SK-N-SH (cell line): ENCODE measurements around the gene ATP5F1A. TPM values are rescaled to one million over a fixed set of nuclear protein-coding genes. Genes with fewer than 3 reads are reported as not detected.

Experiments used
- CTCF ChIA-PET: fragments of 300-600, 350-600 bp; formaldehyde crosslinking; extraction: SDS; loops from one replicate; lab custom pipeline; 2021; lab: Yijun Ruan, JAX
- POLR2A ChIA-PET: fragments of 350-600 bp; sonication (Branson Sonifier 250); formaldehyde crosslinking; extraction: SDS; loops from one replicate; lab custom pipeline; 2020; ENCODE audit warnings: antibody characterized with exemption, inconsistent platforms; lab: Yijun Ruan, JAX
- DNase-seq: peaks from one replicate; pipeline ENCODE4 v3.0.0; 2012
- H2AFZ ChIP-seq: fragments of 200-600 bp; sonication (generic); 2 replicates; pipeline ENCODE4 v1.8.1; 2016; ENCODE audit warnings: antibody characterized with exemption, mild to moderate bottlenecking, low read depth
- H3F3A ChIP-seq: fragments of 200-600 bp; sonication (generic); replicated peaks from 2 replicates; pipeline ENCODE3; 2016; ENCODE audit warnings: antibody characterized with exemption, mild to moderate bottlenecking; ENCODE audit not compliant: insufficient read depth
- H3K27ac ChIP-seq, 2 experiments: fragments of 200-500 bp in 1 of 2; fragments of 200-600 bp in 1 of 2; sonication (Bioruptor generic) in 1 of 2; sonication (generic), shearing (Covaris generic) in 1 of 2; 2 replicates each; pipeline versions ENCODE4 v1.5.1 to v1.6.1; 2014 to 2016; ENCODE audit warnings: low read depth in 2 of 2, inconsistent platforms in 1 of 2, low read length in 1 of 2, mild to moderate bottlenecking in 1 of 2, mixed read lengths in 1 of 2
- H3K27me3 ChIP-seq: fragments of 200-600 bp; sonication (generic), shearing (Covaris generic); 2 replicates; pipeline ENCODE4 v1.6.1; 2016; ENCODE audit warnings: mixed run types; ENCODE audit not compliant: insufficient read depth
- H3K36me3 ChIP-seq, 2 experiments: fragments of 200-500 bp in 1 of 2; fragments of 200-600 bp in 1 of 2; sonication (Bioruptor generic) in 1 of 2; sonication (generic) in 1 of 2; replicated peaks in 1 of 2; 2 replicates each; pipeline versions ENCODE3 to v1.5.1; 2014 to 2016; ENCODE audit warnings: low read length in 1 of 2, mild to moderate bottlenecking in 1 of 2; ENCODE audit not compliant: insufficient read depth in 2 of 2, control insufficient read depth in 1 of 2
- H3K4me1 ChIP-seq, 2 experiments: fragments of 200-500 bp in 1 of 2; fragments of 200-600 bp in 1 of 2; sonication (Bioruptor generic) in 1 of 2; sonication (generic), shearing (Covaris generic) in 1 of 2; 2 replicates each; pipeline versions ENCODE4 v1.5.1 to v1.6.1; 2014 to 2016; ENCODE audit warnings: low read depth in 1 of 2, low read length in 1 of 2, mixed run types in 1 of 2; ENCODE audit not compliant: insufficient read depth in 2 of 2, control insufficient read depth in 1 of 2
- H3K4me2 ChIP-seq: fragments of 200-600 bp; sonication (generic), shearing (Covaris generic); 2 replicates; pipeline ENCODE4 v1.6.1; 2017; ENCODE audit warnings: mixed run types
- H3K4me3 ChIP-seq, 2 experiments: fragments of 200-500 bp in 1 of 2; fragments of 200-600 bp in 1 of 2; sonication (Bioruptor generic) in 1 of 2; sonication (generic), shearing (Covaris generic) in 1 of 2; 2 replicates each; pipeline versions ENCODE4 v1.5.1 to v1.8.1; 2014 to 2016; ENCODE audit warnings: low read depth in 2 of 2, inconsistent platforms in 1 of 2, low read length in 1 of 2, mild to moderate bottlenecking in 1 of 2, mixed read lengths in 1 of 2, moderate library complexity in 1 of 2
- H3K79me2 ChIP-seq: fragments of 200-600 bp; sonication (generic); 2 replicates; pipeline ENCODE4 v1.8.1; 2017; ENCODE audit warnings: mild to moderate bottlenecking; ENCODE audit not compliant: insufficient read depth
- H3K9ac ChIP-seq: fragments of 200-600 bp; sonication (generic); 2 replicates; pipeline ENCODE4 v1.6.1; 2017; ENCODE audit warnings: mixed run types
- H3K9me2 ChIP-seq: fragments of 200-600 bp; sonication (generic); 2 replicates; pipeline ENCODE4 v1.6.1; 2017; ENCODE audit warnings: mixed run types
- H3K9me3 ChIP-seq: fragments of 200-600 bp; sonication (generic); 2 replicates; pipeline ENCODE4 v1.6.1; 2017; ENCODE audit warnings: mixed run types, mild to moderate bottlenecking, moderate library complexity
- H4K20me1 ChIP-seq: fragments of 200-600 bp; sonication (generic); 2 replicates; pipeline ENCODE4 v1.6.1; 2017; ENCODE audit warnings: mild to moderate bottlenecking, mixed run types; ENCODE audit not compliant: insufficient read depth
- EP300 ChIP-seq, 2 experiments: IDR thresholded peaks; 2 replicates each; pipeline versions ENCODE4 v1.4.0 to v1.6.1; 2012; ENCODE audit warnings: borderline replicate concordance in 1 of 2, low read depth in 1 of 2, low read length in 1 of 2
- FOSL2 ChIP-seq: IDR thresholded peaks from 2 replicates; pipeline ENCODE4 v1.4.0; 2012; ENCODE audit warnings: low read depth, mild to moderate bottlenecking, moderate library complexity, borderline replicate concordance
- GABPA ChIP-seq: IDR thresholded peaks from 2 replicates; pipeline ENCODE4 v1.4.0; 2012; ENCODE audit warnings: low read depth, mild to moderate bottlenecking
- IRF3 ChIP-seq: fragments of 150-350 bp; IDR thresholded peaks from 2 replicates; pipeline ENCODE4 v1.6.1; 2016; ENCODE audit warnings: mild to moderate bottlenecking, low read depth, low read length
- JUND ChIP-seq: IDR thresholded peaks from 2 replicates; pipeline ENCODE4 v1.4.0; 2012
- MAX ChIP-seq: IDR thresholded peaks from 2 replicates; pipeline ENCODE4 v1.4.0; 2012; ENCODE audit warnings: low read depth
- MEF2A ChIP-seq: IDR thresholded peaks from 2 replicates; pipeline ENCODE4 v1.4.0; 2012; ENCODE audit warnings: low read depth, borderline replicate concordance
- MXI1 ChIP-seq: IDR thresholded peaks from 2 replicates; pipeline ENCODE4 v1.6.1; 2012; ENCODE audit warnings: mild to moderate bottlenecking, low read depth, low read length, improper control_type of control experiment
- PBX3 ChIP-seq: IDR thresholded peaks from 2 replicates; pipeline ENCODE4; 2012
- POLR2AphosphoS5 ChIP-seq: IDR thresholded peaks from 2 replicates; pipeline ENCODE4 v1.6.1; 2012; ENCODE audit warnings: low read depth, low read length
- RFX5 ChIP-seq: IDR thresholded peaks from 2 replicates; pipeline ENCODE4 v1.6.1; 2012; ENCODE audit warnings: mild to moderate bottlenecking, improper control_type of control experiment, low read length
- RXRA ChIP-seq: IDR thresholded peaks from 2 replicates; pipeline ENCODE4 v1.4.0; 2012; ENCODE audit warnings: low read depth, mild to moderate bottlenecking, borderline replicate concordance
- SIN3A ChIP-seq: IDR thresholded peaks from 2 replicates; pipeline ENCODE4 v1.6.1; 2012; ENCODE audit warnings: low read depth, mild to moderate bottlenecking, low read length, moderate library complexity, borderline replicate concordance
- TCF12 ChIP-seq: IDR thresholded peaks from 2 replicates; pipeline ENCODE4 v1.4.0; 2012
- TEAD4 ChIP-seq: IDR thresholded peaks from 2 replicates; pipeline ENCODE4 v1.4.0; 2012; ENCODE audit warnings: mild to moderate bottlenecking, borderline replicate concordance; ENCODE audit not compliant: insufficient read depth
- WGBS: methylation state at CpG from one replicate; pipeline ENCODE4 v1.1.6; 2017; ENCODE audit warnings: low lambda C conversion rate; 5-methylcytosine and 5-hydroxymethylcytosine counted together
- polyA plus RNA-seq, 3 experiments: library from polyadenylated mRNA; depleted of rRNA; stranded (reverse); fragments of >200 nt; gene quantifications; 2 replicates each; pipeline ENCODE4 v1.2.3, GENCODE V29; 2012
- TF ChIP-seq, protein P1 (sequence below): IDR thresholded peaks from 2 replicates; pipeline ENCODE4 v1.4.0; 2012; ENCODE audit warnings: low read depth, borderline replicate concordance

ATP5F1A gene
- polyA plus RNA-seq, 1 of the 3 experiments (the other 2 are of a cell fraction): 610 TPM

GRCh38 chr18:46042571-46043123 is 55.4 kb downstream of the ATP5F1A start:
- H3F3A ChIP-seq: peaks cover 14% of the 10 kb centered on the region
- no peak for DNase-seq
- no peak overlapping the region for H3K4me3 ChIP-seq
- no peaks in the 10 kb centered on the region for H3K9me3 ChIP-seq
- no peaks in the 10 kb centered on the region for H3K36me3 ChIP-seq
- ChIA-PET POLR2A (no interaction called here), CTCF (no interaction called here)
- peak overlapping the region; percentile 26; the same call in 1 of the 2 replicates for H2AFZ ChIP-seq
- WGBS: 18% methylated on average over 3 of the region's 3 CpGs
- H3K27ac ChIP-seq: peak overlapping the region in 1 of 2 experiments; percentile 65; a peak in 2 of 4 replicates
- no peaks in the 10 kb centered on the region for H3K79me2 ChIP-seq
- no peaks in the 10 kb centered on the region for H4K20me1 ChIP-seq
- TF ChIP-seq, protein P1, sequence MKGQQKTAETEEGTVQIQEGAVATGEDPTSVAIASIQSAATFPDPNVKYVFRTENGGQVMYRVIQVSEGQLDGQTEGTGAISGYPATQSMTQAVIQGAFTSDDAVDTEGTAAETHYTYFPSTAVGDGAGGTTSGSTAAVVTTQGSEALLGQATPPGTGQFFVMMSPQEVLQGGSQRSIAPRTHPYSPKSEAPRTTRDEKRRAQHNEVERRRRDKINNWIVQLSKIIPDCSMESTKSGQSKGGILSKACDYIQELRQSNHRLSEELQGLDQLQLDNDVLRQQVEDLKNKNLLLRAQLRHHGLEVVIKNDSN: no peak
- no peak for TF ChIP-seq RFX5
- TF ChIP-seq MEF2A: no peak
- no peak for TF ChIP-seq SIN3A
- TF ChIP-seq POLR2AphosphoS5: peak; percentile 39; the same call in 1 of the 2 replicates
- TF ChIP-seq IRF3: no peak
- TF ChIP-seq EP300 (IDR thresholded peaks at IDR 0.05; ENCODE audit: borderline replicate concordance in 1 of 2, low read depth in 1 of 2, low read length in 1 of 2): peak in 1 of 2 experiments; percentile 12; a peak in 1 of 4 replicates
- TF ChIP-seq PBX3: peak; percentile 89
- peak; percentile 53; the same call in 1 of the 2 replicates for TF ChIP-seq FOSL2
- no peak for TF ChIP-seq GABPA
- TF ChIP-seq JUND: peak; percentile 58
- no peak for TF ChIP-seq MXI1
- TF ChIP-seq TCF12: peak; percentile 90
- TF ChIP-seq RXRA: peak; percentile 44; the same call in 1 of the 2 replicates
- TF ChIP-seq TEAD4: 0 out of 2 replicates have a peak, but pooled peaks have one; percentile 25
- peaks cover 0 to 8% of the 10 kb centered on the region in 2 experiments; a peak in 1 of 4 replicates for H3K4me1 ChIP-seq
- H3K9ac ChIP-seq: no peak overlapping the region
- no peaks in the 10 kb centered on the region for H3K9me2 ChIP-seq
- H3K27me3 ChIP-seq: no peaks in the 10 kb centered on the region
- peak overlapping the region; percentile 32 for H3K4me2 ChIP-seq

DNA sequence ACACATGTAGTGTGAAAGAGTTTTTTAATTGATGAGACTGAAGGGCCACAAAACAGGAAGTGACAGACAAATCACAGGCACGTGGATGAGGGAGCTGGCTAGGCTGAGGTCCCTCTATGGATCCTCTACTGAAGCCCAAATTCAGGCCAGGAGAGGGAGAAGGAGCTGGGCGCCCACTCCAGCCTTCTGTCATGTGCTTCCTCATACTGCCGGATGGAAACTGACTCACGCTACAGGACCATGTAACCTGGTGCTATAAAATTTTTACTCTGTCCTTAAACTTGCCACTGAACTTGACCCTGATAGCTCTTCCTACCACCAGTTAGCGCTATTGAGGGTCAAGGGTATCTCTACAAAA is 57.4 kb downstream of the ATP5F1A start:
- Histone ChIP-seq H3K9me3 (no peaks in the 10 kb centered on the region), H3K4me3 (no peak overlapping the region), H3K27ac (no peak overlapping the region), H3F3A (peaks cover 21% of the 10 kb centered on the region), H3K4me2 (no peak overlapping the region), H4K20me1 (no peaks in the 10 kb centered on the region), H3K9ac (no peak overlapping the region), H3K27me3 (no peaks in the 10 kb centered on the region), H3K4me1 (peaks cover 0 to 8% of the 10 kb centered on the region in 2 experiments; a peak in 1 of 4 replicates), H3K79me2 (no peaks in the 10 kb centered on the region), H3K36me3 (no peaks in the 10 kb centered on the region), H2AFZ (no peak overlapping the region), H3K9me2 (no peaks in the 10 kb centered on the region)
- WGBS: 81% methylated on average over 5 of the region's 5 CpGs
- DNase-seq: no peak
- POLR2A ChIA-PET: no interaction called here
- CTCF ChIA-PET: interaction anchor here (0.8 kb wide), 1 partner anchor 66 kb away, joined by 3 read pairs; no protein-coding TSS in a partner anchor
- TF ChIP-seq EP300 (IDR thresholded peaks at IDR 0.05; ENCODE audit: borderline replicate concordance in 1 of 2, low read depth in 1 of 2, low read length in 1 of 2) (no peak), MAX (no peak)
- TF ChIP-seq, all 33 proteins: peak for 0
